CD4-positive, CD25-positive, alpha-beta regulatory T cell (primary cell): ENCODE measurements around the gene MAP4K3. TPM values are rescaled to one million over a fixed set of nuclear protein-coding genes. Genes with fewer than 3 reads are reported as not detected.
"Not testable (repeated sequence)": the region's sequence is repeated elsewhere in the genome, so short reads cannot be mapped to it uniquely, and the experiment has no call there.

ENCODE experiments used
- ATAC-seq, 2 donors: fragments of 150-1000 bp; cut with Tn5 transposase; one replicate each; pipeline ENCODE4 v1.10.0; 2021; ENCODE audit warnings: low read depth in 2 of 2, moderate number of reproducible peaks in 2 of 2, moderate library complexity in 1 of 2
- DNase-seq, 3 donors: peaks; one replicate each; pipeline versions ENCODE4 v3.0.0 to v3.0.0-alpha.2; 2012 to 2022; ENCODE audit warnings: mixed read lengths in 1 of 3
- H3K27ac ChIP-seq: one replicate; pipeline ENCODE4 v1.7.0; 2013; ENCODE audit warnings: mild to moderate bottlenecking, low read length; ENCODE audit not compliant: insufficient read depth, poor library complexity, severe bottlenecking
- H3K27me3 ChIP-seq: one replicate; pipeline ENCODE4 v1.7.0; 2013; ENCODE audit warnings: low read length; ENCODE audit not compliant: control insufficient read depth, insufficient read depth
- H3K36me3 ChIP-seq: one replicate; pipeline ENCODE4 v1.7.0; 2013; ENCODE audit warnings: mild to moderate bottlenecking, low read length, moderate library complexity; ENCODE audit not compliant: control insufficient read depth, insufficient read depth
- H3K4me1 ChIP-seq: 2 replicates; pipeline ENCODE4 v1.7.0; 2013; ENCODE audit warnings: mild to moderate bottlenecking, low read length; ENCODE audit not compliant: insufficient read depth, control insufficient read depth, poor library complexity, severe bottlenecking
- H3K4me3 ChIP-seq: one replicate; pipeline ENCODE4 v1.7.0; 2013; ENCODE audit warnings: low read depth, mild to moderate bottlenecking, low read length, moderate library complexity
- H3K9me3 ChIP-seq, 2 experiments: 1 replicate in 1 of 2; 2 replicates in 1 of 2; pipeline ENCODE4 v1.7.0; 2013; ENCODE audit warnings: low read length in 2 of 2, mild to moderate bottlenecking in 1 of 2, moderate library complexity in 1 of 2; ENCODE audit not compliant: control insufficient read depth in 2 of 2
- H3K27ac Mint-ChIP-seq, 3 donors: one replicate each; pipeline ENCODE4 v1.8.0; 2020 to 2022; ENCODE audit warnings: mild to moderate bottlenecking in 3 of 3, mixed read lengths in 3 of 3, moderate library complexity in 2 of 3
- H3K27me3 Mint-ChIP-seq: one replicate; pipeline ENCODE4 v1.8.0; 2022; ENCODE audit warnings: mild to moderate bottlenecking, mixed read lengths
- H3K36me3 Mint-ChIP-seq: one replicate; pipeline ENCODE4 v1.8.0; 2020; ENCODE audit warnings: mixed read lengths
- H3K4me1 Mint-ChIP-seq, 4 donors: one replicate each; pipeline ENCODE4 v1.8.0; 2020 to 2022; ENCODE audit warnings: mixed read lengths in 4 of 4, mild to moderate bottlenecking in 1 of 4
- H3K4me3 Mint-ChIP-seq, 4 donors: one replicate each; pipeline ENCODE4 v1.8.0; 2020 to 2022; ENCODE audit warnings: mild to moderate bottlenecking in 4 of 4, mixed read lengths in 4 of 4, moderate library complexity in 3 of 4
- H3K9me3 Mint-ChIP-seq, 7 donors: one replicate each; pipeline ENCODE4 v1.8.0; 2020 to 2022; ENCODE audit warnings: mixed read lengths in 7 of 7, mild to moderate bottlenecking in 3 of 7, moderate library complexity in 2 of 7
- polyA plus RNA-seq, 4 donors: library from polyadenylated mRNA; unstranded; fragments of 300-500 nt; fragmentation: Illumina TruSeq; gene quantifications; one replicate each; pipeline ENCODE4 v1.2.3, GENCODE V29; 2021
- total RNA-seq: library from RNA; stranded (reverse); gene quantifications from one replicate; pipeline ENCODE4 v1.2.3, GENCODE V29; 2022

The MAP4K3 gene
- total and polyA plus RNA-seq, 5 donors from 2014 or later, result 1.4 to 28.7 (median 2.0) TPM

- H3K27ac Mint-ChIP-seq, result no peak overlapping the region
Measured at GRCh38 chr2:39361511-39361910, 75.6 kb downstream of the MAP4K3 start.

GRCh38 chr2:39360342-39360741 is 76.7 kb downstream of the MAP4K3 start:
- not testable (repeated sequence) for H3K27ac Mint-ChIP-seq, H3K27me3 ChIP-seq, H3K4me3 Mint-ChIP-seq, H3K4me1 ChIP-seq, ATAC-seq, H3K4me1 Mint-ChIP-seq, H3K4me3 ChIP-seq, DNase-seq, H3K27ac ChIP-seq, H3K27me3 Mint-ChIP-seq, H3K36me3 ChIP-seq
- Mint-ChIP-seq H3K36me3 (peaks cover 25% of the 10 kb centered on the region), H3K9me3 (peaks cover 0 to 26% (median 12%) of the 10 kb centered on the region in 7 donors)
- H3K9me3 ChIP-seq, result peaks cover 17 to 23% of the 10 kb centered on the region in 2 experiments

More at GRCh38 chr2:39361511-39361910, 75.6 kb downstream of the MAP4K3 start:
- no peaks in the 10 kb centered on the region for H3K27me3 Mint-ChIP-seq
- DNase-seq (no peak), ATAC-seq (no peak)
- Histone ChIP-seq H3K27ac (no peak overlapping the region), H3K27me3 (no peaks in the 10 kb centered on the region), H3K9me3 (peaks cover 17 to 23% of the 10 kb centered on the region in 2 experiments), H3K4me1 (no peaks in the 10 kb centered on the region), H3K4me3 (no peak overlapping the region), H3K36me3 (no peaks in the 10 kb centered on the region)
- H3K36me3 Mint-ChIP-seq, result peaks cover 32% of the 10 kb centered on the region
- peaks cover 0 to 26% (median 12%) of the 10 kb centered on the region in 7 donors for H3K9me3 Mint-ChIP-seq
- H3K4me1 Mint-ChIP-seq, result peaks cover 0 to 3% (median 0%) of the 10 kb centered on the region in 4 donors
- H3K4me3 Mint-ChIP-seq, result no peak overlapping the region

GRCh38 chr2:39359453-39360038 is 77.5 kb downstream of the MAP4K3 start:
- Histone ChIP-seq H3K36me3 (no peaks in the 10 kb centered on the region), H3K4me1 (no peaks in the 10 kb centered on the region), H3K27ac (no peak overlapping the region), H3K27me3 (no peaks in the 10 kb centered on the region), H3K4me3 (no peak overlapping the region), H3K9me3 (peaks cover 17 to 23% of the 10 kb centered on the region in 2 experiments)
- Mint-ChIP-seq H3K4me3 (no peak overlapping the region), H3K9me3 (peaks cover 0 to 26% (median 12%) of the 10 kb centered on the region in 7 donors), H3K27ac (no peak overlapping the region), H3K4me1 (peaks cover 0 to 3% (median 0%) of the 10 kb centered on the region in 4 donors), H3K27me3 (no peaks in the 10 kb centered on the region), H3K36me3 (peaks cover 29% of the 10 kb centered on the region)
- DNase-seq (no peak), ATAC-seq (no peak)

GRCh38 chr2:39356922-39357639 is 80.0 kb downstream of the MAP4K3 start:
- no peak for DNase-seq
- Mint-ChIP-seq H3K27me3 (no peaks in the 10 kb centered on the region), H3K4me3 (no peak overlapping the region), H3K36me3 (peaks cover 24% of the 10 kb centered on the region), H3K4me1 (peaks cover 0 to 3% (median 0%) of the 10 kb centered on the region in 4 donors), H3K9me3 (peaks cover 0 to 20% (median 12%) of the 10 kb centered on the region in 7 donors), H3K27ac (no peak overlapping the region)
- ATAC-seq, result no peak
- H3K4me3 ChIP-seq, result no peak overlapping the region
- H3K4me1 ChIP-seq, result no peaks in the 10 kb centered on the region
- no peaks in the 10 kb centered on the region for H3K36me3 ChIP-seq
- H3K27ac ChIP-seq, result no peak overlapping the region
- H3K9me3 ChIP-seq, result peaks cover 13 to 23% of the 10 kb centered on the region in 2 experiments
- H3K27me3 ChIP-seq, result no peaks in the 10 kb centered on the region

- peaks cover 0 to 3% (median 0%) of the 10 kb centered on the region in 4 donors for H3K4me1 Mint-ChIP-seq
- Histone ChIP-seq H3K27me3 (no peaks in the 10 kb centered on the region), H3K4me1 (no peaks in the 10 kb centered on the region), H3K27ac (no peak overlapping the region), H3K36me3 (no peaks in the 10 kb centered on the region), H3K4me3 (no peak overlapping the region), H3K9me3 (no peaks in the 10 kb centered on the region)
- ATAC-seq, result no peak
- no peaks in the 10 kb centered on the region for H3K27me3 Mint-ChIP-seq
- no peak for DNase-seq
- no peak overlapping the region for H3K27ac Mint-ChIP-seq
- H3K4me3 Mint-ChIP-seq, result no peak overlapping the region
- peaks cover 4% of the 10 kb centered on the region for H3K36me3 Mint-ChIP-seq
- H3K9me3 Mint-ChIP-seq, result no peaks in the 10 kb centered on the region
Measured at GRCh38 chr2:39350658-39351057, 86.4 kb downstream of the MAP4K3 start.

- Histone ChIP-seq H3K36me3 (peaks cover 3% of the 10 kb centered on the region), H3K9me3 (no peaks in the 10 kb centered on the region), H3K4me3 (no peak overlapping the region), H3K27ac (no peak overlapping the region), H3K4me1 (no peaks in the 10 kb centered on the region), H3K27me3 (no peaks in the 10 kb centered on the region)
- Mint-ChIP-seq H3K4me1 (peaks cover 0 to 4% (median 2%) of the 10 kb centered on the region in 4 donors), H3K27me3 (no peaks in the 10 kb centered on the region), H3K9me3 (no peaks in the 10 kb centered on the region), H3K36me3 (peaks cover 21% of the 10 kb centered on the region), H3K27ac (no peak overlapping the region), H3K4me3 (no peak overlapping the region)
- ATAC-seq, result no peak
- DNase-seq, result no peak
Measured at GRCh38 chr2:39338502-39338901, 98.6 kb downstream of the MAP4K3 start.

GRCh38 chr2:39335930-39336329 is 101.2 kb downstream of the MAP4K3 start:
- Mint-ChIP-seq H3K4me3 (no peak overlapping the region), H3K36me3 (peaks cover 24% of the 10 kb centered on the region)

More at GRCh38 chr2:39335930-39336329, 101.2 kb downstream of the MAP4K3 start:
- Histone ChIP-seq H3K27me3 (no peaks in the 10 kb centered on the region), H3K27ac (no peak overlapping the region), H3K4me1 (no peaks in the 10 kb centered on the region), H3K9me3 (no peaks in the 10 kb centered on the region), H3K36me3 (peaks cover 5% of the 10 kb centered on the region), H3K4me3 (no peak overlapping the region)
- no peaks in the 10 kb centered on the region for H3K27me3 Mint-ChIP-seq
- no peaks in the 10 kb centered on the region for H3K9me3 Mint-ChIP-seq
- DNase-seq (no peak), ATAC-seq (no peak)
- H3K27ac Mint-ChIP-seq, result no peak overlapping the region
- peaks cover 0 to 4% (median 2%) of the 10 kb centered on the region in 4 donors for H3K4me1 Mint-ChIP-seq
